GM12878 (cell line): ENCODE measurements around the gene NKX2-2. TPM values are rescaled to one million over a fixed set of nuclear protein-coding genes. Genes with fewer than 3 reads are reported as not detected.

ENCODE experiments used
- ATAC-seq: fragments of 200-7000 bp; cut with Tn5 transposase; 3 replicates; pipeline ENCODE4 v1.9.1; 2020; ENCODE audit warnings: mild to moderate bottlenecking, moderate library complexity
- BruUV-seq: library from RNA; stranded (reverse); fragments of 400-500 nt; replicated peaks from 2 replicates; lab custom pipeline; 2021; lab: Mats Ljungman, UMichigan
- CTCF ChIA-PET: fragments of 300-600 bp; sonication (Branson Sonifier 250); formaldehyde crosslinking; extraction: SDS; loops from one replicate; lab custom pipeline; 2021; ENCODE audit warnings: inconsistent platforms; lab: Yijun Ruan, JAX
- POLR2A ChIA-PET: fragments of 350-600 bp; formaldehyde crosslinking; extraction: SDS; loops from one replicate; lab custom pipeline; 2021; ENCODE audit warnings: inconsistent platforms; lab: Charles Lee
- RAD21 ChIA-PET: fragments of 300-600 bp; sonication (Branson Sonifier 250); formaldehyde crosslinking; loops from one replicate; lab custom pipeline; 2023; ENCODE audit warnings: antibody characterized with exemption; ENCODE audit not compliant: unreplicated experiment; lab: Charles Lee
- SMC1A ChIA-PET: fragments of 300-600 bp; sonication (Branson Sonifier 250); formaldehyde crosslinking; loops from one replicate; lab custom pipeline; 2023; ENCODE audit not compliant: unreplicated experiment, uncharacterized antibody; lab: Charles Lee
- DNase-seq: peaks from one replicate; pipeline ENCODE4 v3.0.0-alpha.2; 2011; ENCODE audit warnings: low read depth, low spot score
- FAIRE-seq: peaks from 3 replicates; lab custom pipeline; 2011; peaks lifted over from hg19 to GRCh38; lab: Jason Lieb, UNC
- H2AFZ ChIP-seq: 2 replicates; pipeline ENCODE4 v1.6.0; 2011; ENCODE audit warnings: low read depth, low read length, control low read depth; ENCODE audit not compliant: control insufficient read depth
- H3K27ac ChIP-seq: 2 replicates; pipeline ENCODE4 v1.5.1; 2011; ENCODE audit warnings: control low read depth; ENCODE audit not compliant: control insufficient read depth, insufficient read depth
- H3K27me3 ChIP-seq, 2 experiments: replicated peaks in 1 of 2; 2 replicates each; pipeline versions ENCODE4 v1.6.0 to v1.6.1; 2011; ENCODE audit warnings: low read length in 1 of 2; ENCODE audit not compliant: control insufficient read depth in 2 of 2, insufficient read depth in 2 of 2
- H3K36me3 ChIP-seq, 2 experiments: 2 replicates each; pipeline ENCODE4 v1.5.1; 2011; ENCODE audit warnings: low read length in 1 of 2; ENCODE audit not compliant: control insufficient read depth in 2 of 2, insufficient read depth in 2 of 2
- H3K4me1 ChIP-seq: 2 replicates; pipeline ENCODE4 v1.6.1; 2011; ENCODE audit warnings: mild to moderate bottlenecking, low read length, moderate library complexity, mixed read lengths; ENCODE audit not compliant: control insufficient read depth, insufficient read depth
- H3K4me2 ChIP-seq: 2 replicates; pipeline ENCODE4 v1.6.0; 2011; ENCODE audit warnings: control low read depth; ENCODE audit not compliant: control insufficient read depth, insufficient read depth
- H3K4me3 ChIP-seq: fragments of 200-600 bp; sonication (generic); 2 replicates; pipeline ENCODE4 v1.5.1; 2016
- H3K79me2 ChIP-seq: 2 replicates; pipeline ENCODE4 v1.6.0; 2011; ENCODE audit warnings: low read length; ENCODE audit not compliant: control insufficient read depth, insufficient read depth
- H3K9ac ChIP-seq: 2 replicates; pipeline ENCODE4 v1.8.0; 2011; ENCODE audit warnings: low read length, control low read depth, mixed read lengths; ENCODE audit not compliant: control insufficient read depth, insufficient read depth
- H3K9me3 ChIP-seq: replicated peaks from 3 replicates; pipeline ENCODE4 v1.5.1; 2011; ENCODE audit warnings: mild to moderate bottlenecking, low read length; ENCODE audit not compliant: control insufficient read depth, insufficient read depth
- H4K20me1 ChIP-seq: 2 replicates; pipeline ENCODE4 v1.6.0; 2011; ENCODE audit not compliant: control insufficient read depth, insufficient read depth
- CBX3 ChIP-seq: fragments of 200-600 bp; sonication (generic); IDR thresholded peaks from 2 replicates; pipeline ENCODE4 v1.6.1; 2016; ENCODE audit warnings: low read depth, borderline replicate concordance
- CBX5 ChIP-seq: sonication (generic); IDR thresholded peaks from 2 replicates; pipeline ENCODE4 v1.6.1; 2016; ENCODE audit warnings: low read depth, moderate library complexity, mild to moderate bottlenecking, inconsistent platforms
- CHD1 ChIP-seq: IDR thresholded peaks from 2 replicates; pipeline ENCODE4 v1.6.1; 2012; ENCODE audit warnings: low read depth, low read length, improper control_type of control experiment
- ESRRA ChIP-seq: IDR thresholded peaks from 2 replicates; pipeline ENCODE4 v1.6.1; 2012; ENCODE audit warnings: mild to moderate bottlenecking, low read length, improper control_type of control experiment
- HCFC1 ChIP-seq: fragments of 150-350 bp; IDR thresholded peaks from 2 replicates; pipeline ENCODE4 v1.6.1; 2014; ENCODE audit warnings: low read length
- HDAC6 ChIP-seq: fragments of 200-600 bp; sonication (generic); IDR thresholded peaks from one replicate; pipeline ENCODE4 v1.8.0; 2017; ENCODE audit warnings: antibody characterized with exemption; ENCODE audit not compliant: unreplicated experiment
- PAX8 ChIP-seq: fragments of 450-650 bp; IDR thresholded peaks from 2 replicates; pipeline ENCODE4 v1.6.1; 2017; ENCODE audit warnings: mild to moderate bottlenecking, moderate library complexity
- POLR2A ChIP-seq: IDR thresholded peaks from 2 replicates; pipeline ENCODE4 v1.6.1; 2011; ENCODE audit warnings: low read depth, mild to moderate bottlenecking, low read length
- POLR2AphosphoS5 ChIP-seq: IDR thresholded peaks from 2 replicates; pipeline ENCODE4 v1.6.1; 2011; ENCODE audit warnings: mild to moderate bottlenecking, low read length, inconsistent platforms
- RBBP5 ChIP-seq: fragments of 200-600 bp; sonication (generic); conservative IDR thresholded peaks from 2 replicates; pipeline ENCODE4 v1.6.1; 2016
- RFX5 ChIP-seq: IDR thresholded peaks from 2 replicates; pipeline ENCODE4 v1.6.1; 2011; ENCODE audit warnings: low read depth, low read length, improper control_type of control experiment
- ZNF217 ChIP-seq: fragments of 450-650 bp; IDR thresholded peaks from 2 replicates; pipeline ENCODE4 v1.6.1; 2017; ENCODE audit warnings: antibody characterized with exemption, mild to moderate bottlenecking
- ZNF384 ChIP-seq: IDR thresholded peaks from 2 replicates; pipeline ENCODE4 v1.6.1; 2012; ENCODE audit warnings: low read depth, mild to moderate bottlenecking, low read length, improper control_type of control experiment, borderline replicate concordance
- WGBS: methylation state at CpG from one replicate; pipeline ENCODE4 v1.1.6; 2016; ENCODE audit warnings: low lambda C conversion rate; ENCODE audit not compliant: insufficient replicate concordance, insufficient coverage; ENCODE audit errors: missing lambda C conversion rate; 5-methylcytosine and 5-hydroxymethylcytosine counted together
- in situ Hi-C: fragments of 300-500 bp; cut with MboI; formaldehyde crosslinking; loops from 9 replicates; pipeline ENCODE4 v1.14.3; 2018; ENCODE audit warnings: mixed read lengths
- intact Hi-C: fragments of 100-400 bp; cut with micrococcal nuclease; formaldehyde crosslinking; loops from one replicate; pipeline ENCODE4 v1.14.2; 2022; ENCODE audit not compliant: unreplicated experiment
- polyA plus RNA-seq, 11 experiments: library from polyadenylated mRNA; depleted of rRNA in 4 of 11; unstranded in 6 of 11; stranded (reverse) in 5 of 11; fragments of >200 nt; fragmentation: Nextera tagmentation in 4 of 11; fragmentation: Illumina TruSeq in 1 of 11; extraction: Ambion mirVana in 4 of 11; extraction: Trizol in 1 of 11; gene quantifications; 1 replicate in 1 of 11; 2 replicates in 10 of 11; pipeline versions ENCODE4 v1.2.1 to v1.2.3, GENCODE V29; 2011 to 2016; ENCODE audit warnings: inconsistent platforms in 2 of 11, missing spikeins in 2 of 11, low read depth in 1 of 11
- total RNA-seq, 4 experiments: library from RNA; depleted of rRNA in 3 of 4; stranded (reverse); fragments of >200 nt in 3 of 4; fragmentation: Illumina TruSeq in 1 of 4; extraction: Trizol in 1 of 4; gene quantifications; 2 replicates each; pipeline versions ENCODE4 v1.2.1 to v1.2.3, GENCODE V29; 2013 to 2021

Gene NKX2-2
- total and polyA plus RNA-seq, 10 of the 15 experiments (the other 5 are each of a cell fraction or from before 2014, with no cell fraction given) = not detected

DNA sequence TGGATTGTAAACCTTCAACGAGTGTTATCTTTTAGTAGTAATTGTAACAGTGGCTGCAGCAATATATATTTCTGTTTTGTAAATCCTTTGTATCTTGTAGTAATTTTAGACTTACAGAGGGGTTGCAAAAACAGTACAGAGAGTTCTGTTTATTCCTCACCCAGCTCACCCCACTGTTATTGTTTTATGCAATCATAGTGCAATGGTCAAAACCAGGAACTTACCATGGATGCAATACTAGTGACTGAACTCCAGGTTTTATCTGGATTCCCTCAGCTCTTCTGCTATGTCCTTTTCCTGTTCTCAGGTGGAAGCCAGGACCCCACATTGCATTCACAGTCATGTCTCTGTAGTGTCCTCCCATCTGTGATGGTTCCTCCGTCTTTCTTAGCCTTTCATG, 42.5 kb upstream of the NKX2-2 start:
- 5% methylated on average over 2 of the region's 2 CpGs for WGBS
- ChIA-PET SMC1A (interaction anchor here (0.9 to 8.7 kb wide), 6 partner anchors 7 to 53 kb away, joined by 4 to 131 read pairs (median 12); no protein-coding TSS in a partner anchor), CTCF (interaction anchor here (0.7 to 8.3 kb wide), 4 partner anchors 9 to 25 kb away, joined by 3 to 56 read pairs (median 24); no protein-coding TSS in a partner anchor), RAD21 (interaction anchor here (1.7 to 4.8 kb wide), 3 partner anchors 8 to 27 kb away, joined by 4 to 43 read pairs (median 17); no protein-coding TSS in a partner anchor), POLR2A (interaction anchor here (1.4 to 3.3 kb wide), 3 partner anchors 8 to 25 kb away, joined by 3 to 28 read pairs (median 4); no protein-coding TSS in a partner anchor)
- H3K27ac ChIP-seq = no peak overlapping the region
- no peak for DNase-seq
- H3K4me2 ChIP-seq = no peak overlapping the region
- no peaks in the 10 kb centered on the region for H4K20me1 ChIP-seq
- H3K36me3 ChIP-seq = no peaks in the 10 kb centered on the region
- BruUV-seq = no TSS peak
- H3K4me3 ChIP-seq = no peak overlapping the region
- H3K79me2 ChIP-seq = no peaks in the 10 kb centered on the region
- H2AFZ ChIP-seq = no peak overlapping the region
- intact Hi-C loops = no loop called here
- no peak for FAIRE-seq
- no peak overlapping the region for H3K9ac ChIP-seq
- TF ChIP-seq POLR2AphosphoS5 = no peak
- no peak for TF ChIP-seq ZNF217
- TF ChIP-seq ZNF384 = no peak
- TF ChIP-seq RFX5 = no peak
- TF ChIP-seq POLR2A = no peak
- no peak for TF ChIP-seq HCFC1
- TF ChIP-seq RBBP5 = no peak
- no peak for TF ChIP-seq ESRRA
- no peak for TF ChIP-seq HDAC6
- TF ChIP-seq CHD1 = no peak
- TF ChIP-seq PAX8 = no peak
- no peak for TF ChIP-seq CBX3
- no peak for TF ChIP-seq CBX5
- in situ Hi-C loops = no loop called here
- H3K9me3 ChIP-seq = no peaks in the 10 kb centered on the region
- peaks cover 4% of the 10 kb centered on the region; the same call in 1 of the 2 replicates for H3K4me1 ChIP-seq
- peaks cover 0 to 2% of the 10 kb centered on the region in 2 experiments; a peak in 1 of 4 replicates for H3K27me3 ChIP-seq
- ATAC-seq = no peak
